Measurements from ENCODE around the gene PLEKHB1.
"Not testable (repeated sequence)": the region's sequence is repeated elsewhere in the genome, so short reads cannot be mapped to it uniquely, and the experiment has no call there.

Gene PLEKHB1

GRCh38 chr11:73648571-73649046 is 2.2 kb downstream of the PLEKHB1 start:
- no peak for DNase-seq

- no peak for DNase-seq
Measured at GRCh38 chr11:73649206-73649605, 2.8 kb downstream of the PLEKHB1 start.

- no peak for DNase-seq
Measured at GRCh38 chr11:73650400-73650799, 4.0 kb downstream of the PLEKHB1 start.

- no peak for DNase-seq
Measured at GRCh38 chr11:73651252-73651651, 4.9 kb downstream of the PLEKHB1 start.

GRCh38 chr11:73651661-73652045 is 5.3 kb downstream of the PLEKHB1 start:
- no peak for DNase-seq

GRCh38 chr11:73652046-73652730 is 5.8 kb downstream of the PLEKHB1 start:
- DNase-seq, result no peak

GRCh38 chr11:73652856-73653559 is 6.6 kb downstream of the PLEKHB1 start:
- DNase-seq, result no peak

GRCh38 chr11:73653996-73654395 is 7.6 kb downstream of the PLEKHB1 start:
- DNase-seq, result no peak

- DNase-seq, result no peak
Measured at GRCh38 chr11:73654482-73655021, 8.2 kb downstream of the PLEKHB1 start.

GRCh38 chr11:73655686-73656085 is 9.3 kb downstream of the PLEKHB1 start:
- DNase-seq, result no peak

GRCh38 chr11:73656985-73657384 is 10.6 kb downstream of the PLEKHB1 start:
- no peak for DNase-seq

GRCh38 chr11:73659961-73660360 is 13.6 kb downstream of the PLEKHB1 start:
- DNase-seq, result no peak

- no peak for DNase-seq
Measured at GRCh38 chr11:73660497-73661034, 14.2 kb downstream of the PLEKHB1 start.

- peak; percentile 56 for DNase-seq
Measured at GRCh38 chr11:73661035-73661628, 14.8 kb downstream of the PLEKHB1 start.

- no peak for DNase-seq
Measured at GRCh38 chr11:73662445-73663157, 16.2 kb downstream of the PLEKHB1 start.

GRCh38 chr11:73663604-73664495 is 17.5 kb downstream of the PLEKHB1 start:
- DNase-seq, result no peak

- no peak for DNase-seq
Measured at GRCh38 chr11:73664877-73665276, 18.5 kb downstream of the PLEKHB1 start.

GRCh38 chr11:73667891-73668290 is 21.5 kb downstream of the PLEKHB1 start:
- DNase-seq, result no peak

GRCh38 chr11:73670808-73671207 is 24.4 kb downstream of the PLEKHB1 start:
- no peak for DNase-seq

- DNase-seq, result no peak
Measured at GRCh38 chr11:73671701-73672100, 25.3 kb downstream of the PLEKHB1 start.

- DNase-seq, result not testable (repeated sequence)
Measured at GRCh38 chr11:73676552-73676951, 30.2 kb downstream of the PLEKHB1 start.

GRCh38 chr11:73680687-73681086 is 34.3 kb downstream of the PLEKHB1 start:
- no peak for DNase-seq

All from activated gamma-delta T cell (primary cell).